Measurements from ENCODE around the gene NLRP9. TPM values are rescaled to one million over a fixed set of nuclear protein-coding genes. Genes with fewer than 3 reads are reported as not detected.

The NLRP9 gene
- total and polyA plus RNA-seq, 2 of the 8 experiments (the other 6 are each of a cell fraction or from before 2014, with no cell fraction given): not detected

DNA sequence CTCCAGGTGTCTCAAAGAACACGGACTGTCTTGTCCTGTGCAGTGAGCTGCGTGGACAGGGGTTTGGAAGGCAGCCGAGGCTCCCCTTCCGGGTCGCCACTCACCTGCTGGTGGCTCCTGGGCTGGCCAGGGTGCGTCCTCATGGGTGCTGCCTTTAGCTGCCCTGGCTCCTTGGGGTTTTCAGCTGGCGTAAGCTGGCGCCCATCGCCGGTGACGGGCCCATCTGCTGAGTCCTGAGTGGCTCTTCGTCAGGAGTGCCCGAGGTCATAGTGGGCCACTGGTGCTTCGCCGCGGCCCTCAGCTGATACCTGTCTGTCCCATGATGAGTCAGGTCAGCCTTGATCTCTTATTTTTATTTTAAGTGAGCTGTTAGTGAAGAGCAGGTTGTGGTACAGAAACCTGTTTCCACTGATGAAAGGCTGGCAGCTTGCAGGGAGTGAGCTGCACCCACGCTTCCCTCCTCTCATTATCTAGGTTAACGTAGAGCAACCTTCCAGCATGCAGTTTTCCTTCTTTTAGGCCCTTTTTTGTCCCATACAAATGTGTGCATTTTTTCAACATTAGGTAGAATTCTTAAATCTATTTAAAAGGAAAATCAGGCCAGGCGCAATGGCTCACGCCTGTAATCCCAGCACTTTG is 44.7 kb downstream of the NLRP9 start:
- no peak overlapping the region for H3K4me2 ChIP-seq (ENCODE audit: insufficient read depth in 1 of 2, low read depth in 2 of 2, low read length in 2 of 2)
- H2BK20ac ChIP-seq (ENCODE audit: low read length): no peak overlapping the region
- FAIRE-seq: no peak
- H3K79me2 ChIP-seq (ENCODE audit: control insufficient read depth in 1 of 2, insufficient read depth in 2 of 2, low read length in 2 of 2): no peaks in the 10 kb centered on the region
- no peaks in the 10 kb centered on the region for H3K4me1 ChIP-seq (replicated peaks in 1 of 4; ENCODE audit: control insufficient read depth in 3 of 4, insufficient read depth in 4 of 4, low read length in 3 of 4)
- no peaks in the 10 kb centered on the region for H3K27me3 ChIP-seq (replicated peaks in 1 of 4; ENCODE audit: control insufficient read depth in 3 of 4, extremely low read depth in 1 of 4, insufficient read depth in 3 of 4, low read length in 3 of 4)
- no peak overlapping the region for H2BK5ac ChIP-seq (ENCODE audit: low read depth, low read length)
- no peak overlapping the region for H4K5ac ChIP-seq (ENCODE audit: insufficient read length, low read depth, low read length)
- no peak overlapping the region for H3K4ac ChIP-seq (replicated peaks; ENCODE audit: insufficient read length, low read depth, low read length)
- peaks cover 4 to 48% (median 23%) of the 10 kb centered on the region in 4 experiments; a peak in 7 of 8 replicates for H3K36me3 ChIP-seq (ENCODE audit: control insufficient read depth in 2 of 4, insufficient read depth in 4 of 4, low read length in 3 of 4)
- no peak for DNase-seq (ENCODE audit: low read depth in 1 of 2, low spot score in 2 of 2)
- POLR2A ChIA-PET (ENCODE audit: partially characterized antibody): interaction anchor here (0.7 to 1.6 kb wide), 5 partner anchors 8 to 631 kb away, joined by 3 to 5 read pairs (median 3); no protein-coding TSS in a partner anchor
- H2AK5ac ChIP-seq (ENCODE audit: low read depth, low read length): no peak overlapping the region
- H3K4me3 ChIP-seq (ENCODE audit: extremely low read depth in 1 of 4, insufficient read depth in 2 of 4, low read depth in 3 of 4, low read length in 4 of 4): no peak overlapping the region
- no peak overlapping the region for H4K91ac ChIP-seq (replicated peaks; ENCODE audit: insufficient read length, low read length)
- TF ChIP-seq TBP (IDR thresholded peaks at IDR 0.05; ENCODE audit: low read depth, low read length) (no peak), CHD1 (IDR thresholded peaks at IDR 0.05; ENCODE audit: low read depth, low read length) (no peak), EZH2 (IDR thresholded peaks at IDR 0.05; ENCODE audit: low read depth, low read length, severe bottlenecking) (no peak), CTBP2 (IDR thresholded peaks at IDR 0.05; ENCODE audit: borderline replicate concordance, insufficient read depth, insufficient read length, low read length) (no peak), SP1 (IDR thresholded peaks at IDR 0.05; ENCODE audit: low read depth, low read length) (no peak), KDM1A (IDR thresholded peaks at IDR 0.05; ENCODE audit: borderline replicate concordance, low read length) (no peak), CTCF (IDR thresholded peaks at IDR 0.05; ENCODE audit: control extremely low read depth in 1 of 3, insufficient read depth in 1 of 3, low read depth in 1 of 3, low read length in 3 of 3) (no peak), POLR2AphosphoS5 (IDR thresholded peaks at IDR 0.05; ENCODE audit: low read depth, low read length) (no peak), RNF2 (IDR thresholded peaks at IDR 0.05; ENCODE audit: borderline replicate concordance, low read depth, low read length, missing control alignments, poor library complexity, severe bottlenecking) (no peak)
- no peak overlapping the region for H2AFZ ChIP-seq (ENCODE audit: low read length)
- no peaks in the 10 kb centered on the region for H3K23me2 ChIP-seq (ENCODE audit: low read depth, low read length)
- no peak overlapping the region for H3K18ac ChIP-seq (ENCODE audit: extremely low read depth, low read length)
- H3K23ac ChIP-seq (ENCODE audit: insufficient read length): no peak overlapping the region
- H3K79me1 ChIP-seq (ENCODE audit: low read depth, low read length): no peaks in the 10 kb centered on the region; the same call in 1 of the 2 replicates
- no peak overlapping the region for H2BK15ac ChIP-seq (ENCODE audit: low read length)
- H3K56ac ChIP-seq (replicated peaks; ENCODE audit: insufficient read length, low read depth, low read length): no peak overlapping the region
- WGBS, 2 experiments (ENCODE audit: extremely low coverage in 1 of 2, insufficient coverage in 1 of 2, insufficient read length in 1 of 2, insufficient replicate concordance in 2 of 2, low coverage in 1 of 2, low lambda C conversion rate in 2 of 2, missing lambda C conversion rate in 1 of 2): 96% methylated on average over 20 of the region's 20 CpGs; no CpG with 5 or more reads in 1 of the 2 experiments
- no peaks in the 10 kb centered on the region for H3K9me3 ChIP-seq (ENCODE audit: insufficient read depth in 2 of 2, low read depth in 1 of 2, low read length in 1 of 2)
- CTCF ChIA-PET (ENCODE audit: partially characterized antibody): interaction anchor here (0.6 to 3.2 kb wide), 3 partner anchors 10 to 1733 kb away, joined by 3 to 12 read pairs (median 4); no protein-coding TSS in a partner anchor
- no peak overlapping the region for H2BK120ac ChIP-seq (replicated peaks; ENCODE audit: low read depth, low read length)
- no peak overlapping the region for H3K27ac ChIP-seq (ENCODE audit: low read depth, low read length)
- no peak overlapping the region for H4K8ac ChIP-seq (ENCODE audit: extremely low read depth, insufficient read depth, low read length)
- H3K9ac ChIP-seq (replicated peaks in 1 of 4; ENCODE audit: extremely low read depth in 1 of 4, low read depth in 3 of 4, low read length in 3 of 4): no peak overlapping the region
- peaks cover 0 to 16% of the 10 kb centered on the region in 2 experiments for H4K20me1 ChIP-seq (replicated peaks in 1 of 2; ENCODE audit: control insufficient read depth in 1 of 2, insufficient read depth in 2 of 2, low read length in 2 of 2)
- H3K14ac ChIP-seq (ENCODE audit: insufficient read length): no peak overlapping the region
- no peak overlapping the region for H2BK12ac ChIP-seq (ENCODE audit: low read depth, low read length)

Measured in H1 (cell line).